Activated CD4-positive, alpha-beta T cell treated with anti-CD3 and anti-CD28 coated beads, Interleukin-2, Interleukin-6, amounts not matched to agents 100 ng/mL and 50 ng/mL, durations not matched to agents 16 hours and 8 hours (primary cell): Measurements from ENCODE around the gene LRRC7.
"Not testable (repeated sequence)": the region's sequence is repeated elsewhere in the genome, so short reads cannot be mapped to it uniquely, and the experiment has no call there.

Experiments used
- DNase-seq: peaks from one replicate; pipeline ENCODE4 v3.0.0-alpha.2; 2020

LRRC7 gene

GRCh38 chr1:69787151-69787550, 219.4 kb downstream of the LRRC7 start:
- no peak for DNase-seq

GRCh38 chr1:69791311-69791710, 223.6 kb downstream of the LRRC7 start:
- DNase-seq, result no peak

- no peak for DNase-seq
These were observed 227.1 kb downstream of the LRRC7 start for GRCh38 chr1:69794831-69795230.

DNA sequence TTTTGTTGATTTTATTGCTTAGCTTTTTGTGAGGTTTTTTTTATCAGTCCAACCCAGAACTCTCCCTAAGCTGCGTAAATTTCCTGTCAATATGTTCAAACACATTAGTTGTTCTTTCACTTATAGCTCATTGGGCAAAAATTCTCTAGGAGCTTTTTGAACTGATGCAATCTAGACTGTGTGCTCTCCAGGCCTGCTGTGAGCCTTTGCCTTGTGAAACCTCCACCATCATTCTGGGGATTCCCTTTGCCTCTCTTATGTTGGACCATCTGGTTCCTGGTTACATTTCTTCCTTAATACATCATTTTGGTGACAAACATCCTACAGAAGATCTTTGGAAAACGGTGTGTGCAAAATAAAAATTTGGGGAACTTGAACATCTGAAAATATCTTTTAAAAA, 247.2 kb downstream of the LRRC7 start:
- DNase-seq, result no peak

GRCh38 chr1:69824932-69825331, 257.2 kb downstream of the LRRC7 start:
- DNase-seq, result no peak

- no peak for DNase-seq
These were observed 260.0 kb downstream of the LRRC7 start for GRCh38 chr1:69827732-69828131.

DNA sequence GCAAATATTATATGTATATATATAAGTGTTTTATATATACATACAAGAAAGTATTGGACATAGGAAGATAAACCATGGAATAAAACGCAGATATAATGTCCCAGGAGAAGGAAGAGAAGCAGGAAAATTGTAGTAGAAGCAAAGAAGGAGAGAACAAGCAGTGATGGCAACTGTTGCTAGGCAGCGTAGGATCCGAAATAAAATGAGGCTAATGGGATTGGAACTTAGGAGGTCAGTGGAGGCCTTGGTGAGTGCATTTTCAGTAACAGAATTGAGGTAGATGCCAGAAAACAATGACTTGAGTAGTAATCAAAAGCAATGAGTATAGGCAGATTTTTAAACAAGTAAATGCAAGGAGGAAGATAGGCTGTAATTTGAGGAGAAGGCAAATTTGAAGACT, 265.8 kb downstream of the LRRC7 start:
- DNase-seq, result no peak

DNA sequence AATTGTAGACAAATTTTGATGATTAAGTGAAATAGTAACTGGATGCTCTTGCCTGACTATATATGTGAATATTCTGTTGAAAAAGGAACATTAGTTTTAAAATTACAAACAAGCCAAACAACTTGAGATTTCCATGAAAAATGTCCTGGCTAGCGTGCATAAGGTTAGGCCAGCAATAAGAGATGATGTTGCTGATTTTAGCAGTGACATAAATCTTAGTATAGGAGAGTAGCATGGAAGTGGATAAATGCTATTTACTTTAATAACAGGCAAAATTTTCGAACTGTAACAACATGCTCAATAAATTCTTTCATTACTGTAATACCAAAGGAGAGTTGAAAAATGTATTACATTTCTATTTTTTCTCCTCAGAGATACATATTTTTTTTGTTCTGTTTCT, 266.6 kb downstream of the LRRC7 start:
- DNase-seq, result no peak

DNA sequence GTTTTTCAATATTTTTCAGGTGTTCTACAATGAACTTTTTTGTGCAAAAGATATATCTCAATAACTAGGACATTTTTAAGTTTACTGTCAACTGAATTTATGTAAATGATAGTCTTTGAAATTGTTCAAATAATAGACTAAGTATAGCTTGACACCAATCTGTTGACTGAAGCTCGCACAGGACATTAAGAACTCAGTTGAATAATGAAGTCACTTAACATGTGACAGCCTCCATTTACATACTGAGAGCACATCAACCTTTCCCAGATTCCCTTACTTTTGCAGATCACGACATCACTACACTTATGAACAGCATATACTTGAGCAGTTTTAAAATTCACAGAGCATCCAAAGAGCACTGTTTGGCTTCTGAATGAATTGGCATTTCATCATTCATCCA, 268.2 kb downstream of the LRRC7 start:
- no peak for DNase-seq

DNA sequence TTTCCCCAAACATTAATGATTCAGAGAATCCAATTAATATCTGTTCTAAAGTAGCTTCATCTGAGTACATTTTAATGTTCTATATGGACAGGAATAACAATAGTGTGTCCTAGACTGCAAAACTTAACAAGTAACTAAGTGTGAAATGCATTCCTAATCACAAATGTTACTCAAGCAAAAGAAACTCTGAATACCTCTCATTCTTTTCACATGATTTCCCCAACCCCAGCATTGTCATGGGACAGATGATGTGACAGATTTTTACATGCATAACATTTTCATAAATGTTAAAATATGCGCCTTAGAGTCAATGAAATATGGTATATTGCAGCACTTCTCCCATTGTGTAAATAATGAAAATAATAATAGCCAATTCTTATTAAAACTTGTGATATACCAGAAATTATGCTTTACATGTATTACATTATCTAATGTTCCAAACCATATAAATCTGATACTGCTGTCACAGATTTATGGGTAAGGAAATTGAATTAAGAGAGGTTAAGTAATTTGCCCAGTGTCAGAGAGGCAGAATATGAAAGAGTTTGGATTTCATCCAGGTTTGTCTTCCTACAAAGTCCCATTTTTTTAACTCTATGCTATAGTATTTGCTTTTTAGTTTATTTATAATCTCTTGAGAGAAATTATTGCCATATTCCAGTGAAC, 269.4 kb downstream of the LRRC7 start:
- DNase-seq, result no peak

DNA sequence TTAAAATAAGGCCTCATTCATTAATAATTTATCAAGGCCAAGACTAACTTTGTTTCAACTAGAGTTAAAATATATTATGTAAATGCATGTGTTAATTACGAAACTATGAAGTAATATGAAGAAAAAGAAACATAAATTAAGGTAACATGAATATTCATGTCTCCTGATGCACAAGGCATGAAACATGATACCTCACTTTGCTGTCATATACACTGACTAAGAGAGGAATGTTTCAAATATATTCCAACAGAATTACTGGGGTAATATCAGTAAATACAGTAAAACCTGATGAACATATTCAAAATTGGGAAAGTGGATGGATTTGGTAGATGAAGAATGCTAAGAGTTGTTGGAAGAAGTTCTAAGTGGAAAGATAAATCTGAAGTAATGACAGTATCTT, 274.6 kb downstream of the LRRC7 start:
- no peak for DNase-seq

DNA sequence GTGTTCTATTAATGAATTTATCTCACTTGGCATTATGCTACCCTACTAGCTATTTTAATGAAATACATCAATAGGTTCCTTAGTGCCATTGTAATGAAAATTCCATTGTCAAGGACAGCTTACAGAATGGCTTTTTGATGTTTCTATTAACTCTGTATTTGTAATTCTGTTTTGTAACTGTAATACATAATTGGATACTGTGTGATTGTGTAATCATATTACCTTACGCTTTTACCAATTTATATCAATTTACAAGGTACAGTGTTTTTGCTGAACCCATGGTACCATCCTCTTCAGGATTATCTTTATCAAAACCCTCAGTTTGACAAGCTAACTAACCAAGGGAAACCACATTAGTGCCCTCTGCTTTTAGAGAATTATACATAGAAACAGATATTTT, 277.9 kb downstream of the LRRC7 start:
- DNase-seq, result no peak

DNA sequence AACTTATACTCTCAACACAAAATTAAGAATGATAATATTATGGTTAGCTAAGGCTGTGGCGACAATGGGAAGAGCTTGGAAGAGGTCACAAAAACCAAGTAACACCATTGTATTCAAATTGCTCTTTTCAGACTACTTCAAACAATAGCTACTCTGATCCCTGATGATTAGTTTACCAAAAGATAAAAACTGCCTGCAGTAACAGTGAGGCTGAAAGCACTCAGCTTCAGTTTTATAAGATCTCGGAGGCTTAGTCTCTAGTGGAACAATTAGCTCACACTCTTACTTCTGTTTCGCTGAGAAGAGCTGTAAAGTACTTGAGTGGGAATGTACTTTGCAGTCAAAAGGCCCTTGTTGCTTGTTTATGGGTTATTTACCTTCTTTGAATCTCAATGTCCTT, 278.5 kb downstream of the LRRC7 start:
- no peak for DNase-seq

- DNase-seq, result no peak
These were observed 279.9 kb downstream of the LRRC7 start for GRCh38 chr1:69847670-69848069.

DNA sequence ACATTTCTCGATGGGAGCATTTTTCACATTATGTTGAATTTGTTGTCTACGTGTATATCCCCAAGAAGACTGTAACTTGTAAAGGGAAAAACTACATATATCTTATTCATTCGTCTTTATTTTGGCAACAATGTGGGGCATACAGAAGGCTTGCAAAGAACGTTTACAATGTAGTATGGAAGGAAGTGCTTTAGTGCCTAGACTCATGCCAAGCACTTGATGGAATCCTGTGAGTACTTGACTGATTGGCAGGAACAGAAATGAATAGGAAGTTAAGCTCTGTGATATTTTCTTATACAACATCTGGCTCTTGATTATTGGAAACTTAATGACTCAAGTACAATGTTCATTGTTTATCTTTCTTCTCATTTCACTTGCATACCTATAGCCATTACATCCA, 284.4 kb downstream of the LRRC7 start:
- DNase-seq, result no peak

DNA sequence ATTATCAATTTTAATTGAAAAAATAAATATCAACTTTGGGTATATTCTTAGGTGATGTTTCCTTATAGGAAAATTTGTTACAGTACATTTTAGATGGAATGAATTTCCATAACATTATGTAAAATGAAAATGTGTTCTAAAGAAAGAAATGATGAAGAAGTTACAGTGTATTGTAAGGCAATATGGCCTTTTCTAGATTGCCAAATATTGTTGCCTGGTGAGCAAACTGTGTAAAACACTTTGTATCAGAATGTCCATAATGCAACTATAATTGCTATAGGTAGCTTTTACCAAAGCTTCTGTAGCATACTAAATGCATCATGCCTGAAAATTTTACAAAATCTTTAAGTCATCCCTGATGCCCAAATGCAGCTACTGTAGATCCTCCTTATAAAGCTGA, 285.0 kb downstream of the LRRC7 start:
- no peak for DNase-seq

GRCh38 chr1:69858534-69858933, 290.8 kb downstream of the LRRC7 start:
- no peak for DNase-seq

DNA sequence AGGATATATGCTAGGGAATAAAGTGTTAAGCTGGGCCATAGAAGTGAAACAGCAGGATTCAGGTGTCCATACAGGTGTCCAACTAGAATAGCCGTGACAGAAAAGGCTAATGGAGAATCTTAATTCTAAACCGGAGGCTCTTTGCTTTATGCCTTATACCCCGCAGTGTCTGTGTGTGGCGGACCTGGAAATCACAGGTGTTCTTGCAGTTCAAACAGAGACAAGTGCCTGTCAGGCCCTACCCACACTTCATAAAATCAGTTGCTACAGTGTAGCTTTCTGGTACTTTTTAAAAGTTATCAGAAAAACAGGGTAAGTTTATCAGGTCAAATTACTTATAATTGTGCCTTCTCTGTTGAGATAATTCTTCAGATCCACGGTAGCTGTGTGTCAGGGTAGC, 293.9 kb downstream of the LRRC7 start:
- DNase-seq, result no peak

- no peak for DNase-seq
These were observed 295.2 kb downstream of the LRRC7 start for GRCh38 chr1:69862906-69863305.

DNA sequence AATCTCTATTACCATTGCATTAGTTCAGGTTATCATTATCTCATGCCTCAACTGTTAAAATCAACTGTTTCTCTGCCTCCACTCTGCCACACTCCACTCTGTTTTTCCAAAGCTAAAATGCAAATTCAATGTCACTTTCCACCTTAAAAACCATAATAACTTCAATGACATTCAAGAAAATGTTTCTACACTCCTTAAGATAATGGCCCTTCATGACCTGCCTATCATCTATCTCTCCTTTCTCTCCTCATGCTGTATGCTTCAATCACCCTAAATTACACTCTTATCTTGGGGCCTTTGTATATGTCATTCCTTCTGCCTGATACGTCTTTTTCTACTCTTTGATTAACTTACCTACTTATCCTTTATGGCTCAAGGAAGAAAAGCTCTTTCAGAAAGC, 296.0 kb downstream of the LRRC7 start:
- DNase-seq, result no peak

GRCh38 chr1:69871412-69871811, 303.7 kb downstream of the LRRC7 start:
- no peak for DNase-seq

- DNase-seq, result no peak
These were observed 310.6 kb downstream of the LRRC7 start for GRCh38 chr1:69878338-69878737.

DNA sequence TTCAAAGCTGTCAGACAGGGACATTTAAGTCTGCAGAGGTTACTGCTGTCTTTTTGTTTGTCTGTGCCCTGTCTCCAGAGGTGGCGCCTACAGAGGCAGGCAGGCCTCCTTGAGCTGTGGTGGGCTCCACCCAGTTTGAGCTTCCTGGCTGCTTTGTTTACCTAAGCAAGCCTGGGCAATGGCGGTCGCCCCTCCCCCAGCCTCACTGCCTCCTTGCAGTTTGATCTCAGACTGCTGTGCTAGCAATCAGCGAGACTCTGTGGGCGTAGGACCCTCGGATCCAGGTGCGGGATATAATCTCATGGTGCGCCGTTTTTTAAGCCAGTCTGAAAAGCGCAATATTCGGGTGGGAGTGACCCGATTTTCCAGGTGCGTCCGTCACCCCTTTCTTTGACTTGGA, 320.3 kb downstream of the LRRC7 start:
- DNase-seq, result not testable (repeated sequence)

DNA sequence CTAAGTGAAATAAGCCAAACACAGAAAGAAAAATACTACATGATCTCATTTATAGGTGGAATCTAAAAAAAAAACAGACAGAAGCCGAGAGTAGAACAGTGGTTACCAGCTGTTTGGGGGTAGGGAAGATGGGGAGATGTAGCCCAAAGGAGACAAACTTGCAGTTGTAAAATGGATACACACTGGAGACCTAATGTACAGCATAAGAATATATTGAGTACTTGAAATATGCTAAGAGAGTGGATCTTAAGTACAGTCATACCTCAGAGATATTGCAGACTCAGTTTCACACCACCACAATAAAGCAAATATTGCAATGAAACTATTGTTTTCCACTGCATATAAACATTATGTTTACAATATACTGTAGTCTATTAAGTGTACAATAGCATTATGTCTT, 320.9 kb downstream of the LRRC7 start:
- no peak for DNase-seq

DNA sequence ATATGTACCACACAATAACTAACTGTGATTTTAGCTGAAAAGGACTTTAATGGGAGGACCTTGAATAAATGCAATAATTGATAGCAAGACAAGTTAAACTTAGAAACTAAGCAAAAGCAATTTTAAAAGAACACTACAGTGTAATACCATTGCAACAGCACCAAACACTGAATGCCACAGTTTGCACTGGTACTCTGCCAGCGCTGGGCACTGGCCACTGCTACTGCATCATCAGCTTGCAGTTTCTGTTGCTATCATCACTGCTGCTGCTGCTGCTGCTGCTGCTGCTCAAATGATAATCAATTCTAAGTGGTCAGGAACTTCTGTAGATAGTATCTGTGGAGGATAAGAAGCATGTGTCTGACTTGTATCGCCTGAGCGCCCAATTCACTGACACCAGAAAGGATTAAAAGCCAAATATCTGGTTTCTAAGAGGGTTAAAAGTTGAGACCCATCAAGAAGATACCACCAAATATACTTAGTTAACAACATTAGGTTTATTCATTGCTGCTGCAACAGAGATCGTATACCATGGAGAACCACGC, 330.8 kb downstream of the LRRC7 start:
- no peak for DNase-seq
